Right lobe of liver (tissue), 6 donors: ENCODE measurements around the gene HIPK1. TPM values are rescaled to one million over a fixed set of nuclear protein-coding genes. Genes with fewer than 3 reads are reported as not detected.

Source experiments
- ATAC-seq, 4 donors: fragments of 200-7000 bp; cut with Tn5 transposase; one replicate each; pipeline ENCODE4 v1.9.1; 2020; ENCODE audit warnings: mild to moderate bottlenecking in 4 of 4, moderate library complexity in 4 of 4
- DNase-seq, 3 donors: peaks; one replicate each; pipeline ENCODE4 v3.0.0-alpha.2; 2020
- H3K27ac ChIP-seq, 3 donors: fragments of 200-600 bp; one replicate each; pipeline ENCODE4 v1.8.0; 2022
- H3K27me3 ChIP-seq, 2 donors: fragments of 200-600 bp; one replicate each; pipeline ENCODE4 v1.8.0; 2022
- H3K36me3 ChIP-seq, 4 donors: fragments of 200-600 bp; sonication (generic) in 1 of 4; one replicate each; pipeline versions ENCODE4 v1.5.1 to v1.8.0; 2017 to 2022; ENCODE audit warnings: control low read depth in 1 of 4
- H3K4me1 ChIP-seq, 4 donors: fragments of 200-600 bp; sonication (generic) in 1 of 4; one replicate each; pipeline versions ENCODE4 v1.5.1 to v1.8.0; 2017 to 2022; ENCODE audit warnings: control low read depth in 1 of 4
- H3K4me3 ChIP-seq, 3 donors: fragments of 200-600 bp; one replicate each; pipeline ENCODE4 v1.8.0; 2022
- H3K9me3 ChIP-seq, 4 donors: fragments of 200-600 bp; sonication (generic) in 1 of 4; one replicate each; pipeline versions ENCODE4 v1.5.1 to v1.8.0; 2017 to 2022; ENCODE audit warnings: control low read depth in 1 of 4
- POLR2A ChIP-seq: fragments of 450-650 bp; IDR thresholded peaks from one replicate; pipeline ENCODE4 v1.6.1; 2017; ENCODE audit warnings: antibody characterized with exemption, mild to moderate bottlenecking
- WGBS: methylation state at CpG from one replicate; pipeline ENCODE4 v1.1.6; 2018; ENCODE audit warnings: low coverage, low lambda C conversion rate; ENCODE audit not compliant: insufficient coverage; ENCODE audit errors: missing lambda C conversion rate; 5-methylcytosine and 5-hydroxymethylcytosine counted together
- intact Hi-C, 2 donors: fragments of 100-400 bp; cut with DNase I; formaldehyde crosslinking; loops; one replicate each; pipeline versions ENCODE4 v1.11.2 to v1.14.1; 2022
- total RNA-seq, 6 experiments: library from RNA; depleted of rRNA in 2 of 6; stranded (reverse); fragments of >200 nt in 2 of 6; fragmentation: NEBNext Ultra II Directional in 3 of 6; extraction: Animal tissue kit (Norgen Biotek cat#: 25700) in 3 of 6; gene quantifications; one replicate each; pipeline versions ENCODE4 v1.1.0 to v1.2.4, GENCODE V29; 2016 to 2023
- TF ChIP-seq, protein P1 (sequence below), 4 donors: fragments of 200-600 bp in 3 of 4; fragments of 450-650 bp in 1 of 4; IDR thresholded peaks; one replicate each; pipeline versions ENCODE4 v1.5.1 to v1.8.0; 2016 to 2022; ENCODE audit warnings: antibody characterized with exemption in 4 of 4, mild to moderate bottlenecking in 2 of 4
- donor health status: DM: no; HTN: yes; CAD: no.
- donor health status: DM: no; HTN: no; CAD: no.
- donor health status: DM: no; HTN: no; CAD: no.
- donor health status: DM: no; HTN: yes; CAD: no.
- donor health status: DM: no; HTN: yes; CAD: no.

The HIPK1 gene
- total RNA-seq, 6 experiments from 2014 or later: 19.0 to 29.6 (median 23.5) TPM

GRCh38 chr1:113943028-113943811 lies 14.1 kb downstream of the HIPK1 start:
- Histone ChIP-seq H3K4me1 (peaks cover 0 to 38% (median 20%) of the 10 kb centered on the region in 4 donors), H3K9me3 (no peaks in the 10 kb centered on the region), H3K27ac (no peak overlapping the region), H3K27me3 (no peaks in the 10 kb centered on the region), H3K36me3 (peaks cover 0 to 5% (median 0%) of the 10 kb centered on the region in 4 donors), H3K4me3 (no peak overlapping the region)
- ATAC-seq (peak in 3 of 4 donors; percentile 19 to 61 (median 47)), DNase-seq (no peak)
- TF ChIP-seq, protein P1, sequence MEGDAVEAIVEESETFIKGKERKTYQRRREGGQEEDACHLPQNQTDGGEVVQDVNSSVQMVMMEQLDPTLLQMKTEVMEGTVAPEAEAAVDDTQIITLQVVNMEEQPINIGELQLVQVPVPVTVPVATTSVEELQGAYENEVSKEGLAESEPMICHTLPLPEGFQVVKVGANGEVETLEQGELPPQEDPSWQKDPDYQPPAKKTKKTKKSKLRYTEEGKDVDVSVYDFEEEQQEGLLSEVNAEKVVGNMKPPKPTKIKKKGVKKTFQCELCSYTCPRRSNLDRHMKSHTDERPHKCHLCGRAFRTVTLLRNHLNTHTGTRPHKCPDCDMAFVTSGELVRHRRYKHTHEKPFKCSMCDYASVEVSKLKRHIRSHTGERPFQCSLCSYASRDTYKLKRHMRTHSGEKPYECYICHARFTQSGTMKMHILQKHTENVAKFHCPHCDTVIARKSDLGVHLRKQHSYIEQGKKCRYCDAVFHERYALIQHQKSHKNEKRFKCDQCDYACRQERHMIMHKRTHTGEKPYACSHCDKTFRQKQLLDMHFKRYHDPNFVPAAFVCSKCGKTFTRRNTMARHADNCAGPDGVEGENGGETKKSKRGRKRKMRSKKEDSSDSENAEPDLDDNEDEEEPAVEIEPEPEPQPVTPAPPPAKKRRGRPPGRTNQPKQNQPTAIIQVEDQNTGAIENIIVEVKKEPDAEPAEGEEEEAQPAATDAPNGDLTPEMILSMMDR (IDR thresholded peaks at IDR 0.05): no peak
- TF ChIP-seq POLR2A: no peak
- intact Hi-C loops: no loop called here

GRCh38 chr1:113945329-113945728 lies 16.2 kb downstream of the HIPK1 start:
- H3K4me3 ChIP-seq: no peak overlapping the region
- no peak for TF ChIP-seq POLR2A
- TF ChIP-seq, protein P1 (IDR thresholded peaks at IDR 0.05): no peak
- 77% methylated on average over 1 of the region's 1 CpG for whole genome bisulfite sequencing
- no peak overlapping the region for H3K27ac ChIP-seq
- H3K36me3 ChIP-seq: peaks cover 0 to 4% (median 0%) of the 10 kb centered on the region in 4 donors
- intact Hi-C loops: no loop called here
- ATAC-seq: no peak
- DNase-seq: no peak
- no peaks in the 10 kb centered on the region for H3K27me3 ChIP-seq
- H3K4me1 ChIP-seq: peaks cover 0 to 48% (median 27%) of the 10 kb centered on the region in 4 donors
- H3K9me3 ChIP-seq: no peaks in the 10 kb centered on the region

DNA sequence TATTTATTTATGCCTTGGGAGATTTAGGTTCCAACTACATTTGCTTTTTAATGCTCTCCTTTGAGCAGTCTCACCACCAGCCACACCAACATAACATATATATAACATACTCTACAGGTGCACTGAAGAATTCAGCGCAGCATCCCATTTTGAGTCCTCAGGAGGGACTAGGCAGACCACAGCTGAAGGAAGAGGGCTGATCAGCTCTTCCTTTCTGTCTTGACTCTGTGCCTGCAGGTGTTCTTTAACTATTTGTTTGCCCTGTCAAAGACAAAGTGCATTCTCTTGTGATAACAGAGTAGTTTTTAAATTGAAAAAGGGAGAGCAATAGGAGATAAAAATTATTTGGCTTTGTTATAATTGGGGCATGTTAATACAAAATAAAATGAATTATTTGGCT lies 17.0 kb downstream of the HIPK1 start:
- no peak for ATAC-seq
- 64% methylated on average over 1 of the region's 1 CpG for WGBS
- intact Hi-C loops: no loop called here
- Histone ChIP-seq H3K9me3 (no peaks in the 10 kb centered on the region), H3K27me3 (no peaks in the 10 kb centered on the region), H3K4me3 (no peak overlapping the region), H3K36me3 (no peaks in the 10 kb centered on the region), H3K4me1 (peaks cover 0 to 43% (median 24%) of the 10 kb centered on the region in 4 donors), H3K27ac (no peak overlapping the region)
- no peak for DNase-seq
- TF ChIP-seq, protein P1 (IDR thresholded peaks at IDR 0.05): no peak
- no peak for TF ChIP-seq POLR2A

DNA sequence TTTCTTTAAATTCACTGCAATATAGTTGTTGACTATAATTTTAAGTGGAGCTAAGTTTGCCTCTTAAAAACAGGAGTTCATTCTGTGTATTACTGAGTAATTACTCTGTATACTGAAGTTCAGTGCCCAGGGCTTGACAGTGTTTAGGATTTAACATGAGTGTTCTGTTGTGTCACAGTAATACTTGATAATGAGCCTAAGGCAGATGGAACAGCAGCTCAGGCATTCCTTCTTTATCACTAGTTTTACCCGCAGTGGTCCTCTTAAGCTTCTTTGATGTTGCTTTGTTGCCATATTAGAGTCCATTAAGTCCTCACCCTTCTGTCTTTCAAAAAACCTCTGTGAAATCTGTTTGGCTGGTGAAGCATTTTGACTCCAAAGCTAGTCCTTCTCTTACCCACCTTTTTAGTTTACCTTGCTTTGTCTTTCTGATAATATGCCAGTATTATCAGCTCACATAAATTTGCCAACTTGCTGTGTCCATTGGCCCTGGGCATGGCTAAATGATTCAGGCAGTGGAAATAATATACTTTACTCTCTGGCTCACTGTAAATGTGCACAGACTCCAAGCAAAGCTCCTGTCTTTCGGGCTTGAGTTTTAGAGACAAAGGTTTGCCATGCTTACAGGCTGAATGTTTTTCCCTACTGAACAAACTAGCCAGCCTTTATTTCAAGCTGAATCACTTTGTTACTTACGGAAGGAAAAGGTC lies 17.7 kb downstream of the HIPK1 start:
- no peak for TF ChIP-seq POLR2A
- TF ChIP-seq, protein P1 (IDR thresholded peaks at IDR 0.05): no peak
- ATAC-seq: peak in 1 of 4 donors; percentile 20
- Histone ChIP-seq H3K4me1 (peaks cover 0 to 38% (median 22%) of the 10 kb centered on the region in 4 donors), H3K36me3 (no peaks in the 10 kb centered on the region), H3K27ac (peak overlapping the region in 1 of 3 donors; percentile 16), H3K27me3 (no peaks in the 10 kb centered on the region), H3K9me3 (no peaks in the 10 kb centered on the region), H3K4me3 (no peak overlapping the region)
- no peak for DNase-seq
- WGBS: 42% methylated on average over 3 of the region's 3 CpGs
- intact Hi-C loops: no loop called here
